ENCODE data around the gene ZNF407.
"Not testable (repeated sequence)": the region's sequence is repeated elsewhere in the genome, so short reads cannot be mapped to it uniquely, and the experiment has no call there.

ZNF407 gene

GRCh38 chr18:75072672-75073371 lies 475.2 kb downstream of the ZNF407 start:
- no peak for DNase-seq (ENCODE audit: low read depth)

GRCh38 chr18:75073654-75074053 lies 476.0 kb downstream of the ZNF407 start:
- DNase-seq (ENCODE audit: low read depth), result no peak

- DNase-seq (ENCODE audit: low read depth), result no peak
Observed at GRCh38 chr18:75074196-75075015, 476.7 kb downstream of the ZNF407 start.

- DNase-seq (ENCODE audit: low read depth), result no peak
Observed at GRCh38 chr18:75075016-75075305, 477.3 kb downstream of the ZNF407 start.

GRCh38 chr18:75075429-75075841 lies 477.8 kb downstream of the ZNF407 start:
- no peak for DNase-seq (ENCODE audit: low read depth)

- no peak for DNase-seq (ENCODE audit: low read depth)
Observed at GRCh38 chr18:75076286-75076685, 478.6 kb downstream of the ZNF407 start.

- no peak for DNase-seq (ENCODE audit: low read depth)
Observed at GRCh38 chr18:75081486-75081885, 483.8 kb downstream of the ZNF407 start.

GRCh38 chr18:75083131-75083530 lies 485.5 kb downstream of the ZNF407 start:
- DNase-seq (ENCODE audit: low read depth), result no peak

GRCh38 chr18:75083761-75084160 lies 486.1 kb downstream of the ZNF407 start:
- DNase-seq (ENCODE audit: low read depth), result no peak

GRCh38 chr18:75085676-75086075 lies 488.0 kb downstream of the ZNF407 start:
- not testable (repeated sequence) for DNase-seq (ENCODE audit: low read depth)

- no peak for DNase-seq (ENCODE audit: low read depth)
Observed at GRCh38 chr18:75086494-75087034, 488.9 kb downstream of the ZNF407 start.

GRCh38 chr18:75087119-75088020 lies 489.7 kb downstream of the ZNF407 start:
- DNase-seq (ENCODE audit: low read depth), result no peak

GRCh38 chr18:75088021-75088506 lies 490.4 kb downstream of the ZNF407 start:
- no peak for DNase-seq (ENCODE audit: low read depth)

- DNase-seq (ENCODE audit: low read depth), result no peak
Observed at GRCh38 chr18:75088622-75089211, 491.0 kb downstream of the ZNF407 start.

- DNase-seq (ENCODE audit: low read depth), result no peak
Observed at GRCh38 chr18:75089748-75090327, 492.2 kb downstream of the ZNF407 start.

- no peak for DNase-seq (ENCODE audit: low read depth)
Observed at GRCh38 chr18:75090336-75090735, 492.7 kb downstream of the ZNF407 start.

GRCh38 chr18:75097491-75098225 lies 500.0 kb downstream of the ZNF407 start:
- no peak for DNase-seq (ENCODE audit: low read depth)

- DNase-seq (ENCODE audit: low read depth), result no peak
Observed at GRCh38 chr18:75100832-75101630, 503.4 kb downstream of the ZNF407 start.

- DNase-seq (ENCODE audit: low read depth), result no peak
Observed at GRCh38 chr18:75101916-75102315, 504.2 kb downstream of the ZNF407 start.

- not testable (repeated sequence) for DNase-seq (ENCODE audit: low read depth)
Observed at GRCh38 chr18:75104029-75104428, 506.4 kb downstream of the ZNF407 start.
